NT2/D1 (cell line): Measurements from ENCODE around the gene KRT78.
"Not testable (repeated sequence)": the region's sequence is repeated elsewhere in the genome, so short reads cannot be mapped to it uniquely, and the experiment has no call there.

Experiments
- DNase-seq: peaks from one replicate; pipeline ENCODE4 v3.0.0-alpha.2; 2011; ENCODE audit warnings: low read depth, low spot score
- H3K27me3 ChIP-seq: 2 replicates; pipeline ENCODE4 v1.6.0; 2011; ENCODE audit warnings: mild to moderate bottlenecking; ENCODE audit not compliant: insufficient read length, insufficient read depth
- H3K36me3 ChIP-seq: 2 replicates; pipeline ENCODE4 v1.6.1; 2011; ENCODE audit warnings: mild to moderate bottlenecking, low read length, mixed read lengths; ENCODE audit not compliant: insufficient read depth, insufficient read length
- H3K4me1 ChIP-seq: 2 replicates; pipeline ENCODE4 v1.5.1; 2011; ENCODE audit not compliant: insufficient read depth, insufficient read length
- H3K4me3 ChIP-seq: 2 replicates; pipeline ENCODE4 v1.5.1; 2011; ENCODE audit warnings: low read depth; ENCODE audit not compliant: insufficient read length
- H3K9ac ChIP-seq: 2 replicates; pipeline ENCODE4 v1.6.0; 2011; ENCODE audit warnings: low read depth; ENCODE audit not compliant: insufficient read length
- H3K9me3 ChIP-seq: 2 replicates; pipeline ENCODE4 v1.5.1; 2011; ENCODE audit warnings: mild to moderate bottlenecking, low read length; ENCODE audit not compliant: insufficient read depth
- SUZ12 ChIP-seq: IDR thresholded peaks from 2 replicates; pipeline ENCODE4 v1.6.1; 2011; ENCODE audit not compliant: insufficient read length, insufficient read depth; ENCODE audit errors: extremely low read depth
- YY1 ChIP-seq: IDR thresholded peaks from 2 replicates; pipeline ENCODE4 v1.6.1; 2011; ENCODE audit not compliant: insufficient read length, insufficient read depth
- ZNF274 ChIP-seq: IDR thresholded peaks from 2 replicates; pipeline ENCODE4 v1.6.1; 2011; ENCODE audit warnings: mild to moderate bottlenecking, low read depth, low read length

The KRT78 gene

GRCh38 chr12:52798671-52799504 lies 49.9 kb downstream of the KRT78 start:
- no peak overlapping the region for H3K9ac ChIP-seq
- no peak for DNase-seq
- H3K4me3 ChIP-seq, result no peak overlapping the region
- H3K9me3 ChIP-seq, result no peaks in the 10 kb centered on the region
- H3K27me3 ChIP-seq, result no peaks in the 10 kb centered on the region
- H3K4me1 ChIP-seq, result peaks cover 13% of the 10 kb centered on the region
- no peaks in the 10 kb centered on the region for H3K36me3 ChIP-seq
- no peak for TF ChIP-seq ZNF274
- no peak for TF ChIP-seq SUZ12
- no peak for TF ChIP-seq YY1

GRCh38 chr12:52798003-52798670 lies 50.7 kb downstream of the KRT78 start:
- DNase-seq, result no peak
- no peaks in the 10 kb centered on the region for H3K36me3 ChIP-seq
- H3K4me1 ChIP-seq, result peaks cover 13% of the 10 kb centered on the region
- H3K4me3 ChIP-seq, result no peak overlapping the region
- H3K9ac ChIP-seq, result no peak overlapping the region
- H3K9me3 ChIP-seq, result no peaks in the 10 kb centered on the region
- no peaks in the 10 kb centered on the region for H3K27me3 ChIP-seq
- TF ChIP-seq YY1, result no peak
- no peak for TF ChIP-seq ZNF274
- TF ChIP-seq SUZ12, result no peak

- Histone ChIP-seq H3K9me3 (no peaks in the 10 kb centered on the region), H3K36me3 (no peaks in the 10 kb centered on the region), H3K27me3 (no peaks in the 10 kb centered on the region), H3K4me3 (no peak overlapping the region), H3K4me1 (peaks cover 13% of the 10 kb centered on the region), H3K9ac (no peak overlapping the region)
- no peak for TF ChIP-seq YY1
- no peak for TF ChIP-seq SUZ12
- TF ChIP-seq ZNF274, result no peak
- DNase-seq, result no peak
Observed at GRCh38 chr12:52797529-52797894, 51.3 kb downstream of the KRT78 start.

- H3K27me3 ChIP-seq, result no peaks in the 10 kb centered on the region
- TF ChIP-seq SUZ12 (no peak), ZNF274 (no peak), YY1 (no peak)
- H3K36me3 ChIP-seq, result no peaks in the 10 kb centered on the region
- H3K4me1 ChIP-seq, result peaks cover 13% of the 10 kb centered on the region
- no peaks in the 10 kb centered on the region for H3K9me3 ChIP-seq
- no peak for DNase-seq
- no peak overlapping the region for H3K4me3 ChIP-seq
- H3K9ac ChIP-seq, result no peak overlapping the region
Observed at GRCh38 chr12:52796839-52797528, 51.8 kb downstream of the KRT78 start.

- Histone ChIP-seq H3K9ac (no peak overlapping the region), H3K36me3 (no peaks in the 10 kb centered on the region), H3K27me3 (no peaks in the 10 kb centered on the region), H3K9me3 (no peaks in the 10 kb centered on the region), H3K4me1 (peaks cover 13% of the 10 kb centered on the region), H3K4me3 (no peak overlapping the region)
- TF ChIP-seq ZNF274, result no peak
- TF ChIP-seq YY1, result no peak
- no peak for TF ChIP-seq SUZ12
- no peak for DNase-seq
Observed at GRCh38 chr12:52796429-52796794, 52.4 kb downstream of the KRT78 start.

- TF ChIP-seq SUZ12, result no peak
- TF ChIP-seq YY1, result no peak
- TF ChIP-seq ZNF274, result no peak
- no peaks in the 10 kb centered on the region for H3K9me3 ChIP-seq
- no peaks in the 10 kb centered on the region for H3K36me3 ChIP-seq
- H3K4me1 ChIP-seq, result peaks cover 13% of the 10 kb centered on the region
- H3K27me3 ChIP-seq, result no peaks in the 10 kb centered on the region
- H3K4me3 ChIP-seq, result no peak within 1 kb of the TSS
- no peak for DNase-seq
- no peak within 1 kb of the TSS for H3K9ac ChIP-seq
Observed at GRCh38 chr12:52795694-52796428, 52.9 kb downstream of the KRT78 start, which contains the start of gene KRT3. TSS of gene KRT3 (minus strand) at chr12:52796117. CDS start at chr12:52796042, 75 bp downstream.

- DNase-seq, H3K9me3 ChIP-seq, H3K27me3 ChIP-seq, H3K36me3 ChIP-seq, H3K9ac ChIP-seq, H3K4me3 ChIP-seq: not testable (repeated sequence)
- peaks cover 14% of the 10 kb centered on the region for H3K4me1 ChIP-seq
Observed at GRCh38 chr12:52795332-52795674, 53.5 kb downstream of the KRT78 start.
